Activated T-helper 2 cell treated with anti-CD3 and anti-CD28 coated beads, Interferon-gamma antibody, Interleukin-2, Interleukin-4, amounts not matched to agents 10 μg/mL and 5 μg/mL and 100 μg/mL, durations not matched to agents 14 hours and 24 hours and 36 hours (primary cell): ENCODE measurements around the gene ZNF597. TPM values are rescaled to one million over a fixed set of nuclear protein-coding genes. Genes with fewer than 3 reads are reported as not detected.
"Not testable (repeated sequence)": the region's sequence is repeated elsewhere in the genome, so short reads cannot be mapped to it uniquely, and the experiment has no call there.

Experiments
- DNase-seq: peaks from one replicate; pipeline ENCODE4 v3.0.0; 2021; ENCODE audit warnings: low spot score
- H3K27ac Mint-ChIP-seq: one replicate; pipeline ENCODE4 v1.8.0; 2021; ENCODE audit warnings: mixed read lengths
- H3K27me3 Mint-ChIP-seq: one replicate; pipeline ENCODE4 v1.8.0; 2021; ENCODE audit warnings: low read depth, mixed read lengths
- H3K36me3 Mint-ChIP-seq: one replicate; pipeline ENCODE4 v1.8.0; 2021; ENCODE audit warnings: low read depth, mixed read lengths
- H3K4me1 Mint-ChIP-seq: one replicate; pipeline ENCODE4 v1.8.0; 2021; ENCODE audit warnings: low read depth, mixed read lengths
- H3K4me3 Mint-ChIP-seq: one replicate; pipeline ENCODE4 v1.8.0; 2021; ENCODE audit warnings: low read depth, mild to moderate bottlenecking, moderate library complexity, mixed read lengths
- H3K9me3 Mint-ChIP-seq: one replicate; pipeline ENCODE4 v1.8.0; 2021; ENCODE audit warnings: mixed read lengths
- intact Hi-C: fragments of 100-400 bp; cut with micrococcal nuclease; formaldehyde crosslinking; loops from one replicate; pipeline ENCODE4 v1.15.1; 2023
- total RNA-seq: library from RNA; stranded (reverse); gene quantifications from 2 replicates; pipeline ENCODE4 v1.2.3, GENCODE V29; 2022

Gene ZNF597
- total RNA-seq, 1 donor from 2014 or later: 1.9 TPM

GRCh38 chr16:3481696-3482658, 38.7 kb upstream of the ZNF597 start:
- no peaks in the 10 kb centered on the region for H3K4me1 Mint-ChIP-seq
- peaks cover 46% of the 10 kb centered on the region for H3K36me3 Mint-ChIP-seq
- H3K27ac Mint-ChIP-seq: no peak overlapping the region

GRCh38 chr16:3480901-3481695, 37.8 kb upstream of the ZNF597 start:
- no peak for DNase-seq
- Mint-ChIP-seq H3K4me3 (no peak overlapping the region), H3K27me3 (no peaks in the 10 kb centered on the region), H3K4me1 (no peaks in the 10 kb centered on the region), H3K27ac (no peak overlapping the region), H3K36me3 (peaks cover 42% of the 10 kb centered on the region), H3K9me3 (no peaks in the 10 kb centered on the region)
- intact Hi-C loops: no loop called here

More at GRCh38 chr16:3481696-3482658, 38.7 kb upstream of the ZNF597 start:
- no peak for DNase-seq
- intact Hi-C loops: no loop called here
- no peak overlapping the region for H3K4me3 Mint-ChIP-seq
- no peaks in the 10 kb centered on the region for H3K27me3 Mint-ChIP-seq
- H3K9me3 Mint-ChIP-seq: no peaks in the 10 kb centered on the region

GRCh38 chr16:3479654-3480216, 36.4 kb upstream of the ZNF597 start:
- intact Hi-C loops: no loop called here
- Mint-ChIP-seq H3K4me3 (no peak overlapping the region), H3K27ac (no peak overlapping the region), H3K36me3 (peaks cover 46% of the 10 kb centered on the region), H3K9me3 (no peaks in the 10 kb centered on the region), H3K27me3 (no peaks in the 10 kb centered on the region), H3K4me1 (no peaks in the 10 kb centered on the region)
- DNase-seq: no peak

- intact Hi-C loops: no loop called here
- H3K9me3 Mint-ChIP-seq: no peaks in the 10 kb centered on the region
- H3K27me3 Mint-ChIP-seq: no peaks in the 10 kb centered on the region
- H3K4me1 Mint-ChIP-seq: no peaks in the 10 kb centered on the region
- no peak overlapping the region for H3K4me3 Mint-ChIP-seq
- no peak overlapping the region for H3K27ac Mint-ChIP-seq
- no peak for DNase-seq
- peaks cover 38% of the 10 kb centered on the region for H3K36me3 Mint-ChIP-seq
Measured at GRCh38 chr16:3478242-3478925, 35.1 kb upstream of the ZNF597 start.

GRCh38 chr16:3476409-3476808, 33.1 kb upstream of the ZNF597 start:
- Mint-ChIP-seq H3K27ac (no peak overlapping the region), H3K9me3 (no peaks in the 10 kb centered on the region), H3K36me3 (peaks cover 36% of the 10 kb centered on the region), H3K4me1 (peaks cover 7% of the 10 kb centered on the region), H3K4me3 (no peak overlapping the region), H3K27me3 (no peaks in the 10 kb centered on the region)
- no peak for DNase-seq
- intact Hi-C loops: no loop called here

- Mint-ChIP-seq H3K36me3 (peaks cover 33% of the 10 kb centered on the region), H3K27me3 (no peaks in the 10 kb centered on the region), H3K27ac (no peak overlapping the region), H3K9me3 (no peaks in the 10 kb centered on the region), H3K4me1 (peaks cover 7% of the 10 kb centered on the region), H3K4me3 (no peak overlapping the region)
- DNase-seq: no peak
- intact Hi-C loops: no loop called here
Measured at GRCh38 chr16:3475604-3476375, 32.5 kb upstream of the ZNF597 start.

GRCh38 chr16:3474870-3475269, 31.6 kb upstream of the ZNF597 start:
- H3K4me3 Mint-ChIP-seq, H3K27ac Mint-ChIP-seq, DNase-seq, H3K9me3 Mint-ChIP-seq, H3K27me3 Mint-ChIP-seq, intact Hi-C loops, H3K4me1 Mint-ChIP-seq: not testable (repeated sequence)
- H3K36me3 Mint-ChIP-seq: peaks cover 33% of the 10 kb centered on the region

GRCh38 chr16:3474136-3474779, 31.0 kb upstream of the ZNF597 start:
- intact Hi-C loops: no loop called here
- H3K4me1 Mint-ChIP-seq: peaks cover 7% of the 10 kb centered on the region
- peaks cover 28% of the 10 kb centered on the region for H3K36me3 Mint-ChIP-seq
- no peak overlapping the region for H3K4me3 Mint-ChIP-seq
- DNase-seq: no peak
- no peaks in the 10 kb centered on the region for H3K9me3 Mint-ChIP-seq
- no peaks in the 10 kb centered on the region for H3K27me3 Mint-ChIP-seq
- H3K27ac Mint-ChIP-seq: no peak overlapping the region

- H3K27me3 Mint-ChIP-seq, H3K27ac Mint-ChIP-seq, H3K4me3 Mint-ChIP-seq, H3K4me1 Mint-ChIP-seq, H3K9me3 Mint-ChIP-seq, intact Hi-C loops, DNase-seq: not testable (repeated sequence)
- peaks cover 25% of the 10 kb centered on the region for H3K36me3 Mint-ChIP-seq
Measured at GRCh38 chr16:3473596-3473943, 30.3 kb upstream of the ZNF597 start.

GRCh38 chr16:3472878-3473595, 29.7 kb upstream of the ZNF597 start:
- H3K4me1 Mint-ChIP-seq: peaks cover 7% of the 10 kb centered on the region
- H3K27me3 Mint-ChIP-seq: no peaks in the 10 kb centered on the region

GRCh38 chr16:3471518-3472176, 28.3 kb upstream of the ZNF597 start:
- Mint-ChIP-seq H3K36me3 (peaks cover 33% of the 10 kb centered on the region), H3K4me3 (no peak overlapping the region), H3K9me3 (no peaks in the 10 kb centered on the region), H3K4me1 (peaks cover 9% of the 10 kb centered on the region), H3K27ac (no peak overlapping the region), H3K27me3 (no peaks in the 10 kb centered on the region)
- no peak for DNase-seq
- intact Hi-C loops: no loop called here

More at GRCh38 chr16:3472878-3473595, 29.7 kb upstream of the ZNF597 start:
- H3K36me3 Mint-ChIP-seq: peaks cover 25% of the 10 kb centered on the region
- DNase-seq: no peak
- no peak overlapping the region for H3K4me3 Mint-ChIP-seq
- H3K9me3 Mint-ChIP-seq: no peaks in the 10 kb centered on the region
- intact Hi-C loops: no loop called here
- H3K27ac Mint-ChIP-seq: no peak overlapping the region
